GM23338 (cell line): ENCODE measurements around the gene CLCN1. TPM values are rescaled to one million over a fixed set of nuclear protein-coding genes. Genes with fewer than 3 reads are reported as not detected.

Experiments
- ATAC-seq: fragments of 200-7000 bp; cut with Tn5 transposase; 3 replicates; pipeline ENCODE4 v1.9.1; 2020
- DNase-seq: peaks from one replicate; pipeline ENCODE4 v3.0.0-alpha.2; 2015; ENCODE audit warnings: low spot score
- H2AFZ ChIP-seq: fragments of 200-600 bp; sonication (generic); 2 replicates; pipeline ENCODE4 v1.8.0; 2016; ENCODE audit warnings: antibody characterized with exemption, mild to moderate bottlenecking, moderate library complexity
- H3F3A ChIP-seq: fragments of 200-600 bp; sonication (generic); replicated peaks from 2 replicates; pipeline ENCODE4 v1.8.0; 2017; ENCODE audit warnings: antibody characterized with exemption, mixed run types, low read depth
- H3K27ac ChIP-seq: fragments of 200-600 bp; sonication (generic); 2 replicates; pipeline ENCODE4 v1.6.1; 2016; ENCODE audit warnings: low read depth
- H3K27me3 ChIP-seq: fragments of 200-600 bp; sonication (generic); 2 replicates; pipeline ENCODE4 v1.8.0; 2016; ENCODE audit warnings: mild to moderate bottlenecking, mixed run types, moderate library complexity; ENCODE audit not compliant: insufficient read depth
- H3K36me3 ChIP-seq: fragments of 200-600 bp; sonication (generic); 2 replicates; pipeline ENCODE4 v1.8.0; 2016; ENCODE audit warnings: mild to moderate bottlenecking; ENCODE audit not compliant: insufficient read depth
- H3K4me1 ChIP-seq: fragments of 200-600 bp; sonication (generic); 2 replicates; pipeline ENCODE4 v1.8.0; 2016; ENCODE audit warnings: mild to moderate bottlenecking, moderate library complexity; ENCODE audit not compliant: insufficient read depth
- H3K4me2 ChIP-seq: fragments of 200-600 bp; sonication (generic); 2 replicates; pipeline ENCODE4 v1.7.1; 2017; ENCODE audit warnings: mixed run types
- H3K4me3 ChIP-seq: fragments of 200-600 bp; sonication (generic); 2 replicates; pipeline ENCODE4 v1.6.1; 2016; ENCODE audit warnings: mixed run types
- H3K79me2 ChIP-seq: fragments of 200-600 bp; sonication (generic); replicated peaks from 2 replicates; pipeline ENCODE4 v1.8.0; 2017; ENCODE audit warnings: mild to moderate bottlenecking; ENCODE audit not compliant: insufficient read depth
- H3K9me2 ChIP-seq: fragments of 200-600 bp; sonication (generic); 2 replicates; pipeline ENCODE4 v1.8.0; 2017; ENCODE audit not compliant: insufficient read depth
- H4K20me1 ChIP-seq: fragments of 200-600 bp; sonication (generic); replicated peaks from 2 replicates; pipeline ENCODE4 v1.8.0; 2017; ENCODE audit warnings: mild to moderate bottlenecking; ENCODE audit not compliant: insufficient read depth
- H3K27ac Mint-ChIP-seq: 2 replicates; pipeline ENCODE4 v1.8.0; 2020; ENCODE audit warnings: inconsistent platforms, mild to moderate bottlenecking, moderate library complexity, mixed read lengths
- H3K27me3 Mint-ChIP-seq: 3 replicates; pipeline ENCODE4 v1.8.0; 2022; ENCODE audit warnings: low read depth, mild to moderate bottlenecking, moderate library complexity, mixed read lengths, inconsistent platforms; ENCODE audit not compliant: insufficient read depth, poor library complexity
- H3K36me3 Mint-ChIP-seq: 3 replicates; pipeline ENCODE4 v1.8.0; 2021; ENCODE audit warnings: low read depth, mild to moderate bottlenecking, inconsistent platforms, moderate library complexity, mixed read lengths
- H3K4me1 Mint-ChIP-seq: 3 replicates; pipeline ENCODE4 v1.8.0; 2020; ENCODE audit warnings: mild to moderate bottlenecking, inconsistent platforms, mixed read lengths
- H3K4me3 Mint-ChIP-seq: 3 replicates; pipeline ENCODE4 v1.8.0; 2021; ENCODE audit warnings: moderate library complexity, mild to moderate bottlenecking, inconsistent platforms, mixed read lengths
- H3K9me3 Mint-ChIP-seq: 3 replicates; pipeline ENCODE4 v1.8.0; 2020; ENCODE audit warnings: moderate library complexity, mild to moderate bottlenecking, inconsistent platforms, mixed read lengths
- CREB1 ChIP-seq: fragments of 250-450 bp; sonication (Bioruptor Pico); IDR thresholded peaks from 2 replicates; pipeline ENCODE4 v1.5.0; 2020; ENCODE audit warnings: low read depth, mild to moderate bottlenecking, moderate library complexity
- EZH2 ChIP-seq: fragments of 200-600 bp; sonication (generic); IDR thresholded peaks from one replicate; pipeline ENCODE4 v1.8.0; 2017; ENCODE audit warnings: antibody characterized with exemption, mild to moderate bottlenecking, low read depth; ENCODE audit not compliant: unreplicated experiment
- EZH2phosphoT487 ChIP-seq: fragments of 200-600 bp; sonication (generic); IDR thresholded peaks from one replicate; pipeline ENCODE4 v1.8.1; 2018; ENCODE audit warnings: antibody characterized with exemption; ENCODE audit not compliant: unreplicated experiment
- JUNB ChIP-seq: IDR thresholded peaks from one replicate; pipeline ENCODE4 v1.6.1; 2016; ENCODE audit warnings: antibody characterized with exemption; ENCODE audit not compliant: unreplicated experiment
- POLR2AphosphoS5 ChIP-seq: IDR thresholded peaks from 2 replicates; pipeline ENCODE4 v1.6.1; 2016; ENCODE audit warnings: antibody characterized with exemption, low read depth
- STAT1 ChIP-seq: IDR thresholded peaks from one replicate; pipeline ENCODE4 v1.6.1; 2016; ENCODE audit warnings: antibody characterized with exemption; ENCODE audit not compliant: unreplicated experiment
- ZNF114 ChIP-seq: fragments of 250-450 bp; sonication (Bioruptor Pico); IDR thresholded peaks from 2 replicates; pipeline ENCODE4 v1.5.0; 2020; ENCODE audit warnings: mild to moderate bottlenecking, moderate library complexity
- ZNF462 ChIP-seq: fragments of 250-450 bp; sonication (Bioruptor Pico); IDR thresholded peaks from 2 replicates; pipeline ENCODE4 v1.5.0; 2020; ENCODE audit warnings: mild to moderate bottlenecking, moderate library complexity
- polyA plus RNA-seq: library from polyadenylated mRNA; unstranded; fragments of >200 nt; fragmentation: Nextera tagmentation; extraction: Ambion mirVana; gene quantifications from 2 replicates; pipeline ENCODE4 v1.2.1, GENCODE V29; 2016
- total RNA-seq: library from RNA; depleted of rRNA; stranded (reverse); fragments of >200 nt; shearing (Covaris generic); gene quantifications from 2 replicates; pipeline ENCODE4 v1.2.3, GENCODE V29; 2014
- TF ChIP-seq, protein P1 (sequence below): IDR thresholded peaks from one replicate; pipeline ENCODE4 v1.6.1; 2018; ENCODE audit warnings: antibody characterized with exemption; ENCODE audit not compliant: unreplicated experiment

CLCN1 gene
- total and polyA plus RNA-seq, 2 experiments from 2014 or later: 0.38 to 0.48 TPM

GRCh38 chr7:143384148-143384547 is 68.2 kb downstream of the CLCN1 start:
- Mint-ChIP-seq H3K9me3 (no peaks in the 10 kb centered on the region), H3K4me1 (peaks cover 24% of the 10 kb centered on the region), H3K27me3 (peaks cover 12% of the 10 kb centered on the region), H3K27ac (no peak overlapping the region), H3K36me3 (peaks cover 13% of the 10 kb centered on the region), H3K4me3 (no peak overlapping the region)
- H3F3A ChIP-seq: peaks cover 34% of the 10 kb centered on the region
- peak overlapping the region; percentile 29; the same call in 1 of the 2 replicates for H3K4me2 ChIP-seq
- H3K79me2 ChIP-seq: peaks cover 56% of the 10 kb centered on the region
- DNase-seq (no peak), ATAC-seq (no peak)
- no peak overlapping the region for H2AFZ ChIP-seq
- H3K9me2 ChIP-seq: no peaks in the 10 kb centered on the region
- 0 out of 2 replicates have a peak overlapping the region, but pooled peaks have one; percentile 20 for H3K4me3 ChIP-seq
- H3K36me3 ChIP-seq: peaks cover 12% of the 10 kb centered on the region; the same call in 1 of the 2 replicates
- peak overlapping the region; percentile 59; the same call in 1 of the 2 replicates for H3K27ac ChIP-seq
- no peaks in the 10 kb centered on the region for H3K27me3 ChIP-seq
- no peak for TF ChIP-seq ZNF462 (CRISPR knock-in tag)
- TF ChIP-seq ZNF114 (CRISPR knock-in tag): no peak
- no peak for TF ChIP-seq EZH2phosphoT487
- TF ChIP-seq, protein P1, sequence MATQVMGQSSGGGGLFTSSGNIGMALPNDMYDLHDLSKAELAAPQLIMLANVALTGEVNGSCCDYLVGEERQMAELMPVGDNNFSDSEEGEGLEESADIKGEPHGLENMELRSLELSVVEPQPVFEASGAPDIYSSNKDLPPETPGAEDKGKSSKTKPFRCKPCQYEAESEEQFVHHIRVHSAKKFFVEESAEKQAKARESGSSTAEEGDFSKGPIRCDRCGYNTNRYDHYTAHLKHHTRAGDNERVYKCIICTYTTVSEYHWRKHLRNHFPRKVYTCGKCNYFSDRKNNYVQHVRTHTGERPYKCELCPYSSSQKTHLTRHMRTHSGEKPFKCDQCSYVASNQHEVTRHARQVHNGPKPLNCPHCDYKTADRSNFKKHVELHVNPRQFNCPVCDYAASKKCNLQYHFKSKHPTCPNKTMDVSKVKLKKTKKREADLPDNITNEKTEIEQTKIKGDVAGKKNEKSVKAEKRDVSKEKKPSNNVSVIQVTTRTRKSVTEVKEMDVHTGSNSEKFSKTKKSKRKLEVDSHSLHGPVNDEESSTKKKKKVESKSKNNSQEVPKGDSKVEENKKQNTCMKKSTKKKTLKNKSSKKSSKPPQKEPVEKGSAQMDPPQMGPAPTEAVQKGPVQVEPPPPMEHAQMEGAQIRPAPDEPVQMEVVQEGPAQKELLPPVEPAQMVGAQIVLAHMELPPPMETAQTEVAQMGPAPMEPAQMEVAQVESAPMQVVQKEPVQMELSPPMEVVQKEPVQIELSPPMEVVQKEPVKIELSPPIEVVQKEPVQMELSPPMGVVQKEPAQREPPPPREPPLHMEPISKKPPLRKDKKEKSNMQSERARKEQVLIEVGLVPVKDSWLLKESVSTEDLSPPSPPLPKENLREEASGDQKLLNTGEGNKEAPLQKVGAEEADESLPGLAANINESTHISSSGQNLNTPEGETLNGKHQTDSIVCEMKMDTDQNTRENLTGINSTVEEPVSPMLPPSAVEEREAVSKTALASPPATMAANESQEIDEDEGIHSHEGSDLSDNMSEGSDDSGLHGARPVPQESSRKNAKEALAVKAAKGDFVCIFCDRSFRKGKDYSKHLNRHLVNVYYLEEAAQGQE: no peak
- TF ChIP-seq EZH2: no peak
- no peak for TF ChIP-seq STAT1
- TF ChIP-seq POLR2AphosphoS5: no peak
- no peak for TF ChIP-seq JUNB
- no peak for TF ChIP-seq CREB1
- peaks cover 35% of the 10 kb centered on the region for H4K20me1 ChIP-seq
- peaks cover 23% of the 10 kb centered on the region for H3K4me1 ChIP-seq
